NCI-H2171 treated with DMSO at 0.1 percent for 48 hours (cell line): ENCODE measurements around the gene TPM2.

Experiments
- DNase-seq: peaks from one replicate; lab custom pipeline; 2025; lab: John Stamatoyannopoulos, UW

TPM2 gene

GRCh38 chr9:35718721-35719511, 29.2 kb upstream of the TPM2 start:
- no peak for DNase-seq

DNA sequence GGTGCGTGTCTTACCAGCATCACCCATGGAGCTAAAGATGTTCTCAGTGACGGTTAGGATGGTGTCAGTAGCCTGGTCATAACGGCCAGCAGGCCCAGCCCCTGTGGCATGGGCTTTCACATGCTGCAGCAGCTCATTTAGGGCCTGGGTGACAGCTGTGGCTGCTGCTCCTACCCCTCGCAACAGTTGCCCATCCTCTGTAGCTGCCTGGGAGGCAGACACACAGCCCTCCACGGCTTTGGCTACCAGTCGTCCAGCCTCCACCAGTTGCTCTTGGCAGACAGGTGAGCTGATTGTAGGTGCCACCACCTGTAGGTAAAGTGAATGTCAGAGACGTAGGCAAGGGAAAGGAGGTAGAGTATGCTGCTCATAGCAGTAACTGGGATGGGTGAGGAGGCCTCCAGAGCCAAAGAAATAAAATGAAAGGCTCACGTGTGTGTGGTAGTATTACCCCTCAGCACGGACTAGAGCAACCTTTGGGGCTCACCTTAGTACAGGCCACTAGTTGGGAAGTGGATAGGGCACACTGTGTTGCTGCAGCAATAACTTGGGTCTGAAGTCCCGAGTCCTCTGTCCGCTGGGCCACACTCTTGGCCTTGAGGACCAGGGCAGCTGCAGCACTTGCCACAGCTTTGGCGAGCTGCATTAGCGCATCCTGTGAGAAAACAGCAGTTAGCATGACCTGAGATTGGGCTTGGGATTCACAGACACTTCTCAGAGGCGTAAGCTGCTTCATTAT, 27.6 kb upstream of the TPM2 start:
- DNase-seq: no peak

DNA sequence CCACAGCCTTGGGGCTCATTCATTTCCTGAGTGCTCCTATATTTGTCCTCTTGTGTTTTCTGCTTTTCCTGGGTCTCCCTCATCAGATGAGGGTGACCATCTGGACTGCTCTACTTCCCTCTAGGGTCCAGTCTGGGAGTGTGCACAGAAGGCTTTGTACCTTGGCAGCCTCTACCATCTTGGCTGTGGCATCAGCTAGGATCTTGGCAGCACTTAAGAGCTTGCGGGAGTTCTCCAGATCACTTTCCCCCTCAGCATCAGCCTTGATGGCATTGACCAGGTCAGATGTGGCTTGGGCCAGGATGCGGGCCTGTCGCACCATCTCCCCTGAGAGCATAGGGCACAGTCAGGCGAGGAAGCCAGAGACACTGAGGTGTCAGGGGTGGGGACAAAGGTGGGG, 26.5 kb upstream of the TPM2 start:
- DNase-seq: no peak

GRCh38 chr9:35714579-35715252, 25.0 kb upstream of the TPM2 start:
- no peak for DNase-seq

GRCh38 chr9:35714123-35714522, 24.4 kb upstream of the TPM2 start:
- no peak for DNase-seq

GRCh38 chr9:35713578-35713977, 23.9 kb upstream of the TPM2 start:
- no peak for DNase-seq

- no peak for DNase-seq
Measured at GRCh38 chr9:35712762-35713400, 23.2 kb upstream of the TPM2 start.

DNA sequence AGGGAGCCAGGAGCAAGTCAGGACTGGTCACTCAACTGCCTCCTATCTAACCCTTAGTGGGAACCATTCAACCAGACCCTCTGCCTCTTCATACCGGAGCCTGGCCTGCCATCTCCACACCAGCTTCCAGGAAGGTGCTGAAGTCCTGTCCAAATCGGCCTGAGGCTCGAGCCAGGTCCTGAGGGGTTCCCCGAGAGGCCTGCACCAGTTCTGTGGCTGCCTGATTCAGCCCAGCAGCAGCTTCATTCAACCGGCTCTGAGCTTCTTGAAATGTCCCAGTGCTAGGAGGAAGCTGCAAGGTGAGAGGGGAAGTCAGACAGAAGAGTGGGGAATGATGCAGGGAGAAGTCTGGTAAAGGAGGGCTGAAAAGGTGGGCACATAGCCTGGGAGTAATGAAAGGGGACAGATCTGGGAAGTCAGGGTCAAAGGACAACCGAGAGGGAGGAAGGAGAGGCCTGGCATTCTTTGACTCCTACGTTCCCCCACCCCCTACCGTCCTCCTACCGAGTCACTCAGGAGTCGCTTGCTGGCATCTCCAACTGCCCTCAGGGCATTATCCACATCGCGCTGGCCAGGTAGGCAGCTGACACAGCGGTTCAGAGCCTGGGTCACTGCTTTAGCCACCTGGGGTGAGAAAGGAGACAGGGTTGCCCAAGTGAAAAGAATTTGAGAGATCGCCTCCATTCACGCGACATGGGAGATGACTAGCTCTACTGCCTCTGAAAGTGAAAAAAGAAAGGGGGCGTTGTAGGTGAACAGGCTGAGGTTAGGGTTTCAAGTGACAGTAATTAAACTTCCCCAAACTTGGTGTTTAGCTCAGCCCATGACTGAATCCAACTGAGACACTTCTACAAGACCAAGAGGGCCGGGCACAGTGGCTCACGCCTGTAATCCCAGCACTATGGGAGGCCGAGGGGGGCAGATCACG, 22.0 kb upstream of the TPM2 start:
- no peak for DNase-seq

DNA sequence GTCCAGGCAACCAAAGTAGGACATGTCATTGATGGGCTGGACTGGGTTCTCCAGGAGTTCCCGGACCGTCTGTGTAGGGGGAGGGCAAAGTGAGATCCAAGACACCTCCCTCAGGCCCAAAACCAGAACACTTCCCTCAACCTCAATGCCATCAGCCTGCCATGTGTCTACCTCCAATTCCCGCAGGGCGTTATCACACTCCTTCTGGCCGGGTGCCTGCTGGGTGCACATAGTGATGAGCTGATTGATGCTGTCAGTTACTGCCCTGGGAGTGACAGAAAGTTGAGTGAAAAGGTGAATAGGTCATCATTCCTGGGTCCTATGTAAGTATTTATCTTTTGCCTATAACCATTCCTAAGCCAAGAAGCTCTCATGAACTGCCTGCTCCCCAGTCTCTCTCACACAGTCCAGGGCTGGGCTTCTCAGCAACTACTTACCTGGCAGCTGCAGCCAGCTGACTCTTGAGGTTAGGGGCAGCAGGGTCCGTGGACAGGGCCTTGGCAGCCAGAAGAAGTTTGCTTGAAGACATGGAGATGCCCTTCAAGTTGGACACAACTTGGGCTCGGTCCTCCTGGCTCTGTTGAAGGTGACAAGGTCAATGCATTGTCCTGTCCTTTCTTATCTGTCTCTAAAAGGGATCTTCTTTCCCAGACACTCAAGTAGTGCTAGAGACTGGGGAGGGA, 21.2 kb upstream of the TPM2 start:
- no peak for DNase-seq

GRCh38 chr9:35708146-35708545, 18.4 kb upstream of the TPM2 start:
- no peak for DNase-seq

- no peak for DNase-seq
Measured at GRCh38 chr9:35706951-35707350, 17.2 kb upstream of the TPM2 start.

DNA sequence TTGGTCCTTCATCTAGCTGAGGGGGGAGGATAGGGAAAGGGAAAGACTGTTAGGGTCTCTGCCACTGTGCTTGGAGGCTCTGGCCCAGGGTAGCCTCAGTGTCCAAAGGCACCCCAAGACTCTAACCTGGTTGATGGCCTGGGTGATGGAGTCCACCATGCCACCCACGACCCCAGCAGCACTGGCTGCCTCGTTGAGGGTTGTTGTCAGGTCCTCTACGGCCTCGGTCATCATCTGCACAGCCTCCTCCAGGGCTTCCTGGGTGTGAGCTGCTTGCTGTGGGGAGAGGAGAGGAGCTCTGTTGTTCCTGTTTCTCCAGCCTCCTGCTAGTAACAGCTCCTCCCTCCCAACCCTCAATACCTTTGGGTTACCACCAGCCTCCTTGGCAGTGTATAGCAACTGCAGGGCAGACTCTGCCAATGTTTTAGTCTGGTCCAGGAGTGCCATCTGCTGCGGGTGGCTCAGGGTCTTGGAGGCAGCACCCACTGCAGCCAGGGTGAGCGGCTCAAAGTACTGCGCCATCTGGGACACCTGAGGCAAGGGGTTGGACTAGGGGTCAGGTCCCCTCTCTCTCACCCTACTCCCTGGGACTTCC, 16.2 kb upstream of the TPM2 start:
- DNase-seq: no peak

DNA sequence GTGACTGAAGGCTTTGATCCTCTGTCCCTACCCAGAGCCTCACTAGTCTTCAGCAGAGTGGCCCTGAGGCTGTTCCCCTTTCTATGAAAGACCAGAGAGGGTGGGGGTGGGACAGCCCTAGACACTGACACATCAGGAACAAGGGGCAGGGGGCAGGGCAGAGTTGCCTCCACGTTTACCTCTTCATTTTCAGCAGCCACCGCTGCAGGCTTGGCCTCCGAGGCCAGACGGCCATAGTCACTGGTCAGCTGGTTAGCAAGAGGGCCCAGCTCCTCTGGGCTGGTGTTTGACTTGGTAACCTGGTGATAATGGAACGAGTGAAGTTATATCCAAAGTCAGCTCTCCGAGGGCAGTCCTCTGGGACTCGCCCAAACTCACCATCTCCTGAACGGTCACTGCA, 15.6 kb upstream of the TPM2 start:
- DNase-seq: no peak

- DNase-seq: no peak
Measured at GRCh38 chr9:35703906-35704672, 14.4 kb upstream of the TPM2 start.

DNA sequence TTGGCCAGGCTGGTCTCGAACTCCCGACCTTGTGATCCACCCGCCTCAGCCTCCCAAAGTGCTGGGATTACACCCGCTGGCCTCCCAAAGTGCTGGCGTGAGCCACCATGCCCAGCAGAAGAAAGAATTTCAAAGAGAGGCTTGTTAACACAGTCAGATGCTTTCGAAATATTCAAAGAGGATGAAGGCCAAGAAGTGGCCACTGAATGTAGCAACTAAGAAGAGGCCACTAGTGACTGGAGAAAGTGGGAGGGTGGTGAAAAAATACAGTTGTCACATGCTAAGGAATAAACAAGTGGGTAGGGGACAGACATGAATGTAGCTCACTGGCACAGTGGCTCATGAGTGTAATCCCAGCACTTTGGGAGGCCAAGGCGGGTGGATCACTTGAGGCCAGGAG, 13.0 kb upstream of the TPM2 start:
- DNase-seq: no peak

DNA sequence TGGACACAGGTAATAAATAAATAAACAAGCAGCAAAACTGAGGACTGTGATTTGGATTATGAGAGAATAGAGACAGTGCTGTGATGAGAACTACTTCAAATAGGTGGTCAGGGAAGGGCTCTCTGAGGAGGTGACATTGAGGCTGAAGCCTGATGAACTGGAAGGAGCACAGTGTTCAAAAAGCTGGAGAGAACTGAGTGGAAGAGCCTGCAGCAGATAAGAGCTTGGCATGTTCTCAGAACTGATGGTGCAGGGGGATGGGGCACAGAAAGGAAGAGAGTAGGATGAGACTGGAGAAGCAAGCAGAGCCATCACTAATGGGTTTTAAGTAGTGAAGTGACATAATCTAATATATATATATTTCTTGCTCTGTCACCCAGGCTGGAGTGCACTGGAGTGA, 11.2 kb upstream of the TPM2 start:
- DNase-seq: no peak

GRCh38 chr9:35700031-35700430, 10.3 kb upstream of the TPM2 start:
- no peak for DNase-seq

- DNase-seq: no peak
Measured at GRCh38 chr9:35698231-35698630, 8.5 kb upstream of the TPM2 start.

GRCh38 chr9:35697486-35697885, 7.8 kb upstream of the TPM2 start:
- DNase-seq: no peak
